Measurements from ENCODE around the gene IGFN1. TPM values are rescaled to one million over a fixed set of nuclear protein-coding genes. Genes with fewer than 3 reads are reported as not detected.

Gene IGFN1
- polyA plus RNA-seq, 1 donor from 2014 or later: not detected

DNA sequence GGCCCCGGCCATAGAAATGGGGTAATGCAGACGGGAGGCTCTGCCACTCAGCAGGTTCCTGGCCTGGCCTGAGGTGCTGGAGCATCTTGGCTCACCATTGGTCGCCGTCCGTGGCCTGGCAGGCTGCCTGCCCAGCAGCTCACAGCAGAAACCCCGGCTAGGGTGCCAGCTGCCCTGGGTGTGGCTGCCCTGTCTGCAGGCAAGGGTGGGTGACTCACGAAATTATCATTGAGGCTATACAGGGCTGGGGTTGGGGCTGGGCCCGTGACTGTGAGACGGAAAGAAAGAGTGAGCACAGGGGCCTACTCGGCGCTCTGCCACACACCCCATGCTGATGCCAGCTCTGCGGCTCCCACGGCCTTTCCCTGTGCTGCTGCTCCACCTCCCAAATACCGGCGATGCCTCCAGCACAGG lies 84.6 kb downstream of the IGFN1 start:
- no peak for TF ChIP-seq RAD21 (conservative IDR thresholded peaks at IDR 0.05)
- TF ChIP-seq MXI1 (conservative IDR thresholded peaks at IDR 0.05; ENCODE audit: poor library complexity, severe bottlenecking): no peak
- TF ChIP-seq POLR2AphosphoS5 (IDR thresholded peaks at IDR 0.05): no peak
- TF ChIP-seq, protein P1, sequence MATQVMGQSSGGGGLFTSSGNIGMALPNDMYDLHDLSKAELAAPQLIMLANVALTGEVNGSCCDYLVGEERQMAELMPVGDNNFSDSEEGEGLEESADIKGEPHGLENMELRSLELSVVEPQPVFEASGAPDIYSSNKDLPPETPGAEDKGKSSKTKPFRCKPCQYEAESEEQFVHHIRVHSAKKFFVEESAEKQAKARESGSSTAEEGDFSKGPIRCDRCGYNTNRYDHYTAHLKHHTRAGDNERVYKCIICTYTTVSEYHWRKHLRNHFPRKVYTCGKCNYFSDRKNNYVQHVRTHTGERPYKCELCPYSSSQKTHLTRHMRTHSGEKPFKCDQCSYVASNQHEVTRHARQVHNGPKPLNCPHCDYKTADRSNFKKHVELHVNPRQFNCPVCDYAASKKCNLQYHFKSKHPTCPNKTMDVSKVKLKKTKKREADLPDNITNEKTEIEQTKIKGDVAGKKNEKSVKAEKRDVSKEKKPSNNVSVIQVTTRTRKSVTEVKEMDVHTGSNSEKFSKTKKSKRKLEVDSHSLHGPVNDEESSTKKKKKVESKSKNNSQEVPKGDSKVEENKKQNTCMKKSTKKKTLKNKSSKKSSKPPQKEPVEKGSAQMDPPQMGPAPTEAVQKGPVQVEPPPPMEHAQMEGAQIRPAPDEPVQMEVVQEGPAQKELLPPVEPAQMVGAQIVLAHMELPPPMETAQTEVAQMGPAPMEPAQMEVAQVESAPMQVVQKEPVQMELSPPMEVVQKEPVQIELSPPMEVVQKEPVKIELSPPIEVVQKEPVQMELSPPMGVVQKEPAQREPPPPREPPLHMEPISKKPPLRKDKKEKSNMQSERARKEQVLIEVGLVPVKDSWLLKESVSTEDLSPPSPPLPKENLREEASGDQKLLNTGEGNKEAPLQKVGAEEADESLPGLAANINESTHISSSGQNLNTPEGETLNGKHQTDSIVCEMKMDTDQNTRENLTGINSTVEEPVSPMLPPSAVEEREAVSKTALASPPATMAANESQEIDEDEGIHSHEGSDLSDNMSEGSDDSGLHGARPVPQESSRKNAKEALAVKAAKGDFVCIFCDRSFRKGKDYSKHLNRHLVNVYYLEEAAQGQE (IDR thresholded peaks at IDR 0.05; ENCODE audit: borderline replicate concordance): no peak
- no peak for TF ChIP-seq EP300 (conservative IDR thresholded peaks at IDR 0.05; ENCODE audit: poor library complexity, severe bottlenecking)
- TF ChIP-seq TAF1 (IDR thresholded peaks at IDR 0.05; ENCODE audit: low read depth): no peak
- no peak for TF ChIP-seq EZH2 (IDR thresholded peaks at IDR 0.05; ENCODE audit: borderline replicate concordance, insufficient read depth, low read length, poor library complexity, severe bottlenecking)
- no peak for TF ChIP-seq CTCF (IDR thresholded peaks at IDR 0.05; ENCODE audit: poor library complexity, severe bottlenecking)
- TF ChIP-seq SMC3 (conservative IDR thresholded peaks at IDR 0.05; ENCODE audit: poor library complexity): no peak
- no peaks in the 10 kb centered on the region for H3K9me3 ChIP-seq (ENCODE audit: low read length)
- H3K4me3 ChIP-seq (ENCODE audit: low read length): no peak overlapping the region
- H3K79me2 ChIP-seq (replicated peaks; ENCODE audit: insufficient read depth, low read length): no peaks in the 10 kb centered on the region
- H3K36me3 ChIP-seq (ENCODE audit: insufficient read depth, low read length): no peaks in the 10 kb centered on the region
- H3K4me2 ChIP-seq (ENCODE audit: low read length): no peak overlapping the region
- H3K27ac ChIP-seq (ENCODE audit: low read length): no peak overlapping the region
- no peak overlapping the region for H3K9ac ChIP-seq (ENCODE audit: low read length)
- no peaks in the 10 kb centered on the region for H3K27me3 ChIP-seq (ENCODE audit: insufficient read depth, low read depth, low read length)
- H4K20me1 ChIP-seq (ENCODE audit: insufficient read depth): no peaks in the 10 kb centered on the region
- no peaks in the 10 kb centered on the region for H3F3A ChIP-seq (ENCODE audit: insufficient read depth, low read length, poor library complexity, severe bottlenecking)
- no peak overlapping the region for H2AFZ ChIP-seq (ENCODE audit: low read depth, low read length)
- no peaks in the 10 kb centered on the region for H3K9me2 ChIP-seq (ENCODE audit: insufficient read depth, low read length)

DNA sequence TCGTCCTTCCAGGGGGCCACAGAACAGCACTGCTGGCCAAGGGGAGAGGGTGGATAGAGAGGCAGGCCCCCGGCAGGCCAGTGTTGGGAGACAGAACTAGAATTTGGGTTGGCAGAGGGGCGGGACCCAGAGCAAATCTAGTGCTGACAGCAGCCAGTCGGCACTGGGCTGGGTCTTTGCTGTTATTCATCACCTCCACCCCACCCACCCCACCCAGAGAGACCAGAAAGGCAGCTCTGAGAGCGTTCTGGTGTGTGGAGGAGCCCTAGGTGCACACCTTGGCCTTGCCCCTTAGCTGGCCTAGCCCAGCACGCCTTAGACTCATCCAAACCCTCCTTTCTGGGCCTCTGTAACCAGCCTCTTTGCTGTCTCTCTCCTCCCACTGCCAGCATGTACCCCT lies 86.3 kb downstream of the IGFN1 start:
- Histone ChIP-seq H3K27ac (ENCODE audit: low read length) (no peak overlapping the region), H3K36me3 (ENCODE audit: insufficient read depth, low read length) (no peaks in the 10 kb centered on the region), H3K4me3 (ENCODE audit: low read length) (no peak overlapping the region), H3K9me2 (ENCODE audit: insufficient read depth, low read length) (no peaks in the 10 kb centered on the region), H3K4me2 (ENCODE audit: low read length) (no peak overlapping the region), H2AFZ (ENCODE audit: low read depth, low read length) (no peak overlapping the region), H3F3A (ENCODE audit: insufficient read depth, low read length, poor library complexity, severe bottlenecking) (no peaks in the 10 kb centered on the region), H3K27me3 (ENCODE audit: insufficient read depth, low read depth, low read length) (no peaks in the 10 kb centered on the region), H4K20me1 (ENCODE audit: insufficient read depth) (no peaks in the 10 kb centered on the region), H3K9me3 (ENCODE audit: low read length) (no peaks in the 10 kb centered on the region), H3K9ac (ENCODE audit: low read length) (no peak overlapping the region), H3K79me2 (replicated peaks; ENCODE audit: insufficient read depth, low read length) (no peaks in the 10 kb centered on the region)
- no peak for TF ChIP-seq SMC3 (conservative IDR thresholded peaks at IDR 0.05; ENCODE audit: poor library complexity)
- no peak for TF ChIP-seq TAF1 (IDR thresholded peaks at IDR 0.05; ENCODE audit: low read depth)
- TF ChIP-seq, protein P1 (IDR thresholded peaks at IDR 0.05; ENCODE audit: borderline replicate concordance): no peak
- no peak for TF ChIP-seq MXI1 (conservative IDR thresholded peaks at IDR 0.05; ENCODE audit: poor library complexity, severe bottlenecking)
- TF ChIP-seq EP300 (conservative IDR thresholded peaks at IDR 0.05; ENCODE audit: poor library complexity, severe bottlenecking): no peak
- TF ChIP-seq EZH2 (IDR thresholded peaks at IDR 0.05; ENCODE audit: borderline replicate concordance, insufficient read depth, low read length, poor library complexity, severe bottlenecking): no peak
- no peak for TF ChIP-seq POLR2AphosphoS5 (IDR thresholded peaks at IDR 0.05)
- no peak for TF ChIP-seq CTCF (IDR thresholded peaks at IDR 0.05; ENCODE audit: poor library complexity, severe bottlenecking)
- no peak for TF ChIP-seq RAD21 (conservative IDR thresholded peaks at IDR 0.05)
